ENCODE measurements around the gene LFNG.

The LFNG gene

DNA sequence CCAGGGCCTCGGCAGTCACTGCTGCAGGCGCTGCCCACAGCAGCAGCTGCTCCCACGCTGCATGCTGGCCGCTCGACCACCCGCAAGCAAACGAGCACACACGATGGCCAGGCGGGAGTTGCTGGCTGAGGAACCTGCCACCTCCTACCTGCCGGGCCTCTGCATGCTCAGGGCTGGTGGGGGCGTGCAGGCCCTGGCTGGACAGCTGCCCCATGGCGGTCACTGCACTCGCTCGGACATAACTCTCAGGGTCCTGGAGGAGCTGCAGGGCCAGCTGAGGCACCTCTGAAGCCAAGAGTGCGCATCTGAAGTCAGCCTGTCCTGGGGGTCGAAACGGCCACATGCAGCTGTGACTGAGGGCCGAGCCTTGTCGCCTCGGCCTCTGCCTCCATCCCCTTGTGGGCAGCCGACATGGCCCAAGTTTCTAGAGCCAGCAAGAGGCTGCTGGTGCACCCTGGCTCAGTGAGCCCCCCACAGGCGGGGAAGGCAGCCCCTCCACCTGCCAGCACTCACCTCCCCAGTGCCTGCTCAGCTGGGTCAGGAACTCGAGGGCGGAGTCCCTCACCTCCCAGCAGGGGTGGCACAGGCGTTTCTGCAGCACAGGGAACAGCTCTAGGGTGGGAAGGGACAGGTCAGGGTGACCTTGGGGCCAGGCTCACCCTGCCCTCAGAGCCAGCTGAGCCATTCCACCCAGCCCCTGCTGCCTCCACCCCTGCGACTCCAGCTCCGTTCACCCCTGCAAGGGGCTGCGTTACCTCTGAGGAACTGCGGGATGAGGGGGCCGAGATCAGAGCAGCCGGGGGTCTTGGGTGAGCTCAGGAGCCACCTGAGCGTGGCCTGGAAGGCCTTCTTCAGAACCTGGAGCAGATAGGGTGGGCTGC is 19.7 kb downstream of the LFNG start:
- TF ChIP-seq, protein P1, sequence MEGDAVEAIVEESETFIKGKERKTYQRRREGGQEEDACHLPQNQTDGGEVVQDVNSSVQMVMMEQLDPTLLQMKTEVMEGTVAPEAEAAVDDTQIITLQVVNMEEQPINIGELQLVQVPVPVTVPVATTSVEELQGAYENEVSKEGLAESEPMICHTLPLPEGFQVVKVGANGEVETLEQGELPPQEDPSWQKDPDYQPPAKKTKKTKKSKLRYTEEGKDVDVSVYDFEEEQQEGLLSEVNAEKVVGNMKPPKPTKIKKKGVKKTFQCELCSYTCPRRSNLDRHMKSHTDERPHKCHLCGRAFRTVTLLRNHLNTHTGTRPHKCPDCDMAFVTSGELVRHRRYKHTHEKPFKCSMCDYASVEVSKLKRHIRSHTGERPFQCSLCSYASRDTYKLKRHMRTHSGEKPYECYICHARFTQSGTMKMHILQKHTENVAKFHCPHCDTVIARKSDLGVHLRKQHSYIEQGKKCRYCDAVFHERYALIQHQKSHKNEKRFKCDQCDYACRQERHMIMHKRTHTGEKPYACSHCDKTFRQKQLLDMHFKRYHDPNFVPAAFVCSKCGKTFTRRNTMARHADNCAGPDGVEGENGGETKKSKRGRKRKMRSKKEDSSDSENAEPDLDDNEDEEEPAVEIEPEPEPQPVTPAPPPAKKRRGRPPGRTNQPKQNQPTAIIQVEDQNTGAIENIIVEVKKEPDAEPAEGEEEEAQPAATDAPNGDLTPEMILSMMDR (IDR thresholded peaks at IDR 0.05; ENCODE audit: insufficient read depth, low read depth, low read length, missing control alignments) = no peak
- no peak overlapping the region for H3K4me3 ChIP-seq (ENCODE audit: low read depth, low read length)
- no peak for DNase-seq (ENCODE audit: low read depth)

DNA sequence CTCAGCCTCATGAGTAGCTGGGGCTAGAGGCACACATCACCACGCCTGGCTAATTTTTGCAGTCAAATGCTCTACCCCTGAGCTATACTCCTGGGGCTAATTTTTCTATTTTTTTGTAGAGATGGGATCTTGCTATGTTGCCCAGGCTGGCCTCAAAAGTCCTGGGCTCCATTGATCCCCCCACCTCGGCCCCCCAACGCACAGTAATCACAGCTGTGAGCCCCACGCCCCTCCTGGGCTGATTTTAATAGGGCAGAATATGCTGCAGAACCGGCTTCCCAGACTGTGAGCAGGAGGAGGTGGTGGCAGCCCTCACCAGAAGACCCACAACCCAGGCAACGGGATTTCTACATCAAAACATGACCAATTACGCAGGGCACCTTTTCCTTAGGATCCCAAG is 20.6 kb downstream of the LFNG start:
- no peak overlapping the region for H3K4me3 ChIP-seq (ENCODE audit: low read depth, low read length)
- no peak for DNase-seq (ENCODE audit: low read depth)
- TF ChIP-seq, protein P1 (IDR thresholded peaks at IDR 0.05; ENCODE audit: insufficient read depth, low read depth, low read length, missing control alignments) = no peak

DNA sequence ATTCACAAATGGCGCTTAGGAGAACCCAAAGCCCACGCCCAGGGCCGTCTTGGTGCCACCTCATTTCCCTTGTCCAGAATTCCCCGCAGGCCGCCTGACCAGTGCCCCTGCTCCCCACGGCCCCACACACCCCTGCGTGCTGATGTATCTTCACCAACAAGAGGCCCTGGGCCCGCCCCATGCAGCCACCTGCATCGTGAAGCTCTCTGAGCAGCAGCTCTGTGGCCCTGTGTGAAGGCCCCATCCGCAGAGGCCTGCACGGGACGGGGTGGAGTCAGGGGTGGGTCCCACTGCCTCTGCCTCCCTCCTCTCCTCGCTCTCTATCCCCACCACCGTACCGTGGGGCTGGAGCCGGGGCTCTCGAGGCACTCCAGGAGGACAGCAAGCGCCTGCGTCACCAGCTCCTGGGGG is 21.1 kb downstream of the LFNG start:
- TF ChIP-seq, protein P1 (IDR thresholded peaks at IDR 0.05; ENCODE audit: insufficient read depth, low read depth, low read length, missing control alignments) = no peak
- no peak for DNase-seq (ENCODE audit: low read depth)
- no peak overlapping the region for H3K4me3 ChIP-seq (ENCODE audit: low read depth, low read length)

DNA sequence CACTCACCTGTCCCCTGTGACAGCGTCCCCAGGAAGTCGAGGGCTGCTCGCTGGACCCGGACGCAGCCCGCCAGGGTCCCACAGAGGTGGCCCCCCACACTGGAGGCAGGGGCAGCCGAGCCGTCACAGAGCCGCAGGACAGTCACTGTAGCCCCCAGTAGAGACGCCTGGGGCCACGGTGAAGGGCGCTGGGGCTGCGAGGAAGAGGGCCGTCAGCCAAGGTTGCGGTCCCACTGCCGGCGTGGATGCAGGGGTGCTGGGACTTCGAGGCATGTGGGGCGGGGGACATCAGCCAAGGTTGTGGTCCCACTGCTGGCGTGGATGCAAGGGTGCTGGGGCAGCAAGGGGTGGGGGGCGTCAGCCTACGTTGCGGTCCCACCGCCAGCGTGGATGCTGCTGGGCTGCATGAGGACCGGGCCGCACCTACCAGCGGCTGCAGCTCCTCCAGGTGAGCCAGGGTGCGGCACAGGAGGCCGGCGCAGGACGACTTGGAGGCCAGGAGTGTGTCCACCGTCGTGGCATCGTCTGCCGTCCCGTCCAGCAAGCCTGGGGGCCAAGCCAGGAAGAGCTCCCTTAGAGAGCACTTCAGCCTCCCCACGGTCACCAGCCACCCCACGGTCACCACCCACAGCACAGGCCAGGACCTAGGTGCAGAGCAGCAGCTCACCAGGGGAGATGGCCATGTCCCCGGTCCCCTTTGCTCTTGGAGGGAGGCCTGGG is 21.9 kb downstream of the LFNG start:
- DNase-seq (ENCODE audit: low read depth) = no peak
- no peak overlapping the region for H3K4me3 ChIP-seq (ENCODE audit: low read depth, low read length)
- TF ChIP-seq, protein P1 (IDR thresholded peaks at IDR 0.05; ENCODE audit: insufficient read depth, low read depth, low read length, missing control alignments) = no peak

DNA sequence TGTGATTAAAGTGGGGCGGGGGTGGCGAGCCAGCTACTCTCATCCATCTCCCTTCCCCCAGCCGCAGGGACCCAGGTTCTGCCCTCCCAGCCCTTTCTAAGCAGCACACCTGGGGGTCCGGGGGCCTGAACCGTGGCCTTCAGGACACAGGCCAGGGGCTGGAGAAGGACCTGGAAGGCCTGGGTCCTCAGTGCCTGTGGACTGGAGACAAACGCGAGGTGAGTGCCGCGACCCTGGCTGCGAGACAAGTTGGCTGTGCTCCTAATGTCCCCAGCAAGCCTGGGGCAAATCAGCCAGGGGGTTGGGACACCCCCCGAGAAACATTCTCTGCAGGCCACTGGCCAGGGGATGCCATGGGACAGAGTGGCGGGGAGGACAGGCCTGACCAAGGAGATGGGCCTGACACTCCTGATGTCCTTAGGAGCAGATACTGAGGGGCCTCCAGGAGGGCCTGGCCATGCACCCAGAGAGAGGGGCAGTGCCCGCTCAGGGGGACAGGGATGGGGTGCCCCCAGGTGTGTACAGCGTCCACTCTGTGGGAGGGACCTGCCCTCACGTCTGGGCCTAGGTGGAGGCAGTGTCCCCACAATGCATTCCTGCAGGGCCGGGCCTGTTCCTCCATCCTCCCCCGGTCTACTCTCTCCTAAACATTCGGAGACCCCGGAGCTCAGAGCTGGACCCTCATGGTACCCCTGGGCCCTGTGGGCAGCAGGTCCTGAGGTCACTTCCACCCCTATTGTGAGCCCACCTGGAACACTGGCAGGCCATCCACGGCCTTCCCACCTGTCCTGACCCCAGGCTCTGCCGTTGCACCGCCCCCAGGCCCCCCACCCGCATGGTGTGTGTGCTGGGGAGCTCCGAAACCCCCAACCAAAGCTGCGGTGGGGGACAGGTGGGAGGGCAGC is 22.7 kb downstream of the LFNG start:
- DNase-seq (ENCODE audit: low read depth) = no peak
- no peak overlapping the region for H3K4me3 ChIP-seq (ENCODE audit: low read depth, low read length)
- TF ChIP-seq, protein P1 (IDR thresholded peaks at IDR 0.05; ENCODE audit: insufficient read depth, low read depth, low read length, missing control alignments) = no peak

Measured in GM12865 (cell line).